TTC549 (cell line): ENCODE data around the gene LFNG.

Source experiments
- FAIRE-seq: peaks from 2 replicates; lab custom pipeline; 2012; peaks lifted over from hg19 to GRCh38; lab: Jason Lieb, UNC

The LFNG gene

GRCh38 chr7:2572101-2572842, 52.7 kb downstream of the LFNG start:
- FAIRE-seq: no peak

GRCh38 chr7:2573761-2574160, 54.2 kb downstream of the LFNG start:
- no peak for FAIRE-seq

GRCh38 chr7:2575046-2575732, 55.6 kb downstream of the LFNG start:
- no peak for FAIRE-seq

GRCh38 chr7:2575733-2576340, 56.3 kb downstream of the LFNG start:
- no peak for FAIRE-seq

GRCh38 chr7:2576742-2577491, 57.3 kb downstream of the LFNG start:
- no peak for FAIRE-seq
